Stimulated activated CD4-positive, alpha-beta T cell treated with anti-CD3 and anti-CD28 coated beads, Interleukin-1b, Interleukin-23, amount 100 ng/mL, for 4 hours (primary cell): ENCODE results near the gene SULT1A4.
"Not testable (repeated sequence)": the region's sequence is repeated elsewhere in the genome, so short reads cannot be mapped to it uniquely, and the experiment has no call there.

ENCODE experiments used
- DNase-seq, 2 donors: peaks; one replicate each; pipeline ENCODE4 v3.0.0-alpha.2; 2020; ENCODE audit warnings: low read depth in 2 of 2

Gene SULT1A4

GRCh38 chr16:29459706-29460646 lies at the start of gene SULT1A4:
Gene SULT1A4, plus strand, starts transcription at chr16:29459913. Its CDS starts 1,473 bp downstream, at chr16:29461386.
- not testable (repeated sequence) for DNase-seq

- not testable (repeated sequence) for DNase-seq
Measured at GRCh38 chr16:29423587-29423986, 36.1 kb upstream of the SULT1A4 start.

GRCh38 chr16:29425390-29425789 lies 34.3 kb upstream of the SULT1A4 start:
- DNase-seq, result not testable (repeated sequence)

- DNase-seq, result not testable (repeated sequence)
Measured at GRCh38 chr16:29453754-29454153, 6.0 kb upstream of the SULT1A4 start.

- not testable (repeated sequence) for DNase-seq
Measured at GRCh38 chr16:29454269-29454668, 5.4 kb upstream of the SULT1A4 start, which contains the start of the genes BOLA2 and SLX1B. Gene BOLA2, minus strand, starts transcription at chr16:29454351. Its CDS starts 98 bp downstream, at chr16:29454253. Gene SLX1B, plus strand, starts transcription at chr16:29454533.

- not testable (repeated sequence) for DNase-seq
Measured at GRCh38 chr16:29454828-29455227, 4.9 kb upstream of the SULT1A4 start.

- peak in 1 of 2 donors; percentile 0 for DNase-seq
Measured at GRCh38 chr16:29457660-29458059, 2.1 kb upstream of the SULT1A4 start.

GRCh38 chr16:29460647-29461030 lies 926 bp downstream of the SULT1A4 start:
- DNase-seq, result not testable (repeated sequence)

- not testable (repeated sequence) for DNase-seq
Measured at GRCh38 chr16:29465985-29466824, 6.5 kb downstream of the SULT1A4 start.

GRCh38 chr16:29466904-29467303 lies 7.2 kb downstream of the SULT1A4 start:
- not testable (repeated sequence) for DNase-seq

- DNase-seq, result not testable (repeated sequence)
Measured at GRCh38 chr16:29467654-29468366, 8.1 kb downstream of the SULT1A4 start.

GRCh38 chr16:29469660-29470059 lies 9.9 kb downstream of the SULT1A4 start:
- peak in 1 of 2 donors; percentile 10 for DNase-seq

GRCh38 chr16:29472065-29472464 lies 12.4 kb downstream of the SULT1A4 start:
- DNase-seq, result not testable (repeated sequence)

- not testable (repeated sequence) for DNase-seq
Measured at GRCh38 chr16:29482276-29482675, 22.6 kb downstream of the SULT1A4 start.

GRCh38 chr16:29506308-29506707 lies 46.6 kb downstream of the SULT1A4 start, which contains the start of gene NPIPB12:
Gene NPIPB12, minus strand, starts transcription at chr16:29506408.
- DNase-seq, result not testable (repeated sequence)
